ENCODE data around the gene DYTN.

DYTN gene

GRCh38 chr2:206670531-206671319, 47.5 kb downstream of the DYTN start:
- no peak overlapping the region for H3K4me2 ChIP-seq (ENCODE audit: low read length, poor library complexity, severe bottlenecking)
- no peak overlapping the region for H2BK120ac ChIP-seq (ENCODE audit: low read depth, low read length)
- no peaks in the 10 kb centered on the region for H3K36me3 ChIP-seq (ENCODE audit: control insufficient read depth in 1 of 2, insufficient read depth in 2 of 2, low read depth in 1 of 2, low read length in 2 of 2)
- H3K9ac ChIP-seq (ENCODE audit: low read length): no peak overlapping the region
- no peak overlapping the region for H3K18ac ChIP-seq (ENCODE audit: low read depth in 1 of 2, low read length in 2 of 2)
- H3K27me3 ChIP-seq (ENCODE audit: control insufficient read depth in 1 of 2, insufficient read depth in 1 of 2, low read length in 2 of 2): peaks cover 0 to 4% of the 10 kb centered on the region in 2 experiments
- H3K79me1 ChIP-seq (replicated peaks; ENCODE audit: low read length, poor library complexity, severe bottlenecking): no peaks in the 10 kb centered on the region
- no peak overlapping the region for H2BK5ac ChIP-seq (ENCODE audit: low read depth, low read length, poor library complexity, severe bottlenecking)
- no peak overlapping the region for H2BK12ac ChIP-seq (ENCODE audit: low read length in 2 of 2)
- no peaks in the 10 kb centered on the region for H3K4me1 ChIP-seq (ENCODE audit: control insufficient read depth, insufficient read depth, low read depth, low read length)
- no peak for DNase-seq
- no peak overlapping the region for H2BK15ac ChIP-seq (ENCODE audit: low read depth, poor library complexity, severe bottlenecking)
- H3K4ac ChIP-seq (ENCODE audit: low read depth in 1 of 2, low read length in 2 of 2): no peak overlapping the region
- no peak overlapping the region for H3K23ac ChIP-seq (ENCODE audit: low read length in 2 of 2)
- WGBS: 76% methylated on average over 6 of the region's 7 CpGs
- H4K8ac ChIP-seq (ENCODE audit: low read length): no peak overlapping the region
- no peak overlapping the region for H3K4me3 ChIP-seq (ENCODE audit: insufficient read depth in 1 of 2, low read depth in 1 of 2, low read length in 2 of 2)
- H3K9me3 ChIP-seq (ENCODE audit: control insufficient read depth, low read length): no peaks in the 10 kb centered on the region
- H2AK5ac ChIP-seq (ENCODE audit: low read length, severe bottlenecking): no peak overlapping the region
- H3K27ac ChIP-seq (ENCODE audit: low read length, poor library complexity, severe bottlenecking): no peak overlapping the region
- H3K14ac ChIP-seq (ENCODE audit: low read length in 2 of 2): no peak overlapping the region
- H4K91ac ChIP-seq (ENCODE audit: low read length): no peak overlapping the region
- H2AFZ ChIP-seq (ENCODE audit: low read depth, low read length): no peak overlapping the region

DNA sequence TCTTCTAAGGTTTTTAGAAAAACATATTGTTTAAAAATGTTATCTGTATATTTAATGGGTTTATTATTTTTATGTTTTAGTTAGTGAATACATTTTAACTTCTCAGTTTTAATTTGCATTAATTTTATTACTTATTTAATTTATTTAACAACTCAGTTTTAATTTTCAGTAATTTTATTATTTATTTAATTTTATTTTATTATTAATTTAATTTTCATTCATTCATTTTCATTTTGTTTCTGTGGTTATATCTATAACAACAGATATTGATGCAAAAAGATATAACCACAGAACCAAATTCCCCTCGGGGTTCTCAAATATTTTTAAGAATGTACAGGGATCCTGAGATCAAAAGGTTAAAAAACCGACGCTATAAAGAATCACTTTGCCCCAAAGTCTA, 52.9 kb downstream of the DYTN start:
- H2BK120ac ChIP-seq (ENCODE audit: low read depth, low read length): no peak overlapping the region
- no peak overlapping the region for H2BK15ac ChIP-seq (ENCODE audit: low read depth, poor library complexity, severe bottlenecking)
- no peaks in the 10 kb centered on the region for H3K4me1 ChIP-seq (ENCODE audit: control insufficient read depth, insufficient read depth, low read depth, low read length)
- H2AK5ac ChIP-seq (ENCODE audit: low read length, severe bottlenecking): no peak overlapping the region
- H3K4me3 ChIP-seq (ENCODE audit: insufficient read depth in 1 of 2, low read depth in 1 of 2, low read length in 2 of 2): no peak overlapping the region
- no peak overlapping the region for H2BK12ac ChIP-seq (ENCODE audit: low read length in 2 of 2)
- WGBS: 92% methylated on average over 2 of the region's 3 CpGs
- no peaks in the 10 kb centered on the region for H3K9me3 ChIP-seq (ENCODE audit: control insufficient read depth, low read length)
- H4K8ac ChIP-seq (ENCODE audit: low read length): no peak overlapping the region
- no peak overlapping the region for H3K4me2 ChIP-seq (ENCODE audit: low read length, poor library complexity, severe bottlenecking)
- H4K91ac ChIP-seq (ENCODE audit: low read length): no peak overlapping the region
- H3K27ac ChIP-seq (ENCODE audit: low read length, poor library complexity, severe bottlenecking): no peak overlapping the region
- no peak for DNase-seq
- no peak overlapping the region for H3K4ac ChIP-seq (ENCODE audit: low read depth in 1 of 2, low read length in 2 of 2)
- H3K18ac ChIP-seq (ENCODE audit: low read depth in 1 of 2, low read length in 2 of 2): no peak overlapping the region
- H2BK5ac ChIP-seq (ENCODE audit: low read depth, low read length, poor library complexity, severe bottlenecking): no peak overlapping the region
- no peak overlapping the region for H3K9ac ChIP-seq (ENCODE audit: low read length)
- no peak overlapping the region for H2AFZ ChIP-seq (ENCODE audit: low read depth, low read length)
- no peak overlapping the region for H3K14ac ChIP-seq (ENCODE audit: low read length in 2 of 2)
- H3K27me3 ChIP-seq (ENCODE audit: control insufficient read depth in 1 of 2, insufficient read depth in 1 of 2, low read length in 2 of 2): peaks cover 2 to 7% of the 10 kb centered on the region in 2 experiments
- H3K23ac ChIP-seq (ENCODE audit: low read length in 2 of 2): no peak overlapping the region
- H3K36me3 ChIP-seq (ENCODE audit: control insufficient read depth in 1 of 2, insufficient read depth in 2 of 2, low read depth in 1 of 2, low read length in 2 of 2): no peaks in the 10 kb centered on the region
- no peaks in the 10 kb centered on the region for H3K79me1 ChIP-seq (replicated peaks; ENCODE audit: low read length, poor library complexity, severe bottlenecking)

DNA sequence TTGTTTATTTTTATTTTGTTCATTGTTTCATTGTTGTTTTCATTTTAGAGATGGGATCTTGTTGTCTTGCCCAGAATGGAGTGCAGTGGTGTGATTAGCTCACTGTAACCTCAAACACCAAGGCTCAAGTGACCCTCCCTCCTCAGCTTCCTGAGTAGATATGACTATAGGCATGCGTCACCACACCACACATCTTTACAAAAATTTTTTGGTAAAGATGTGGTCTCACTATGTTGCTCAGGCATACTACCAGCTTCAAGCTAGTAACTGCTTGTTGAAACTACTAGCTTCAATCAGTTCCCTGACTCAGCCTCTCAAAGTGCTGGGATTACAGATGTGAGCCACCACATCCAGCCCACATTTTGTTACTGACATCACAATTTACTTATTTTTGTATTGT, 61.1 kb downstream of the DYTN start:
- H3K79me1 ChIP-seq (replicated peaks; ENCODE audit: low read length, poor library complexity, severe bottlenecking): no peaks in the 10 kb centered on the region
- H2AFZ ChIP-seq (ENCODE audit: low read depth, low read length): no peak overlapping the region
- H2BK120ac ChIP-seq (ENCODE audit: low read depth, low read length): no peak overlapping the region
- DNase-seq: no peak
- no peaks in the 10 kb centered on the region for H3K36me3 ChIP-seq (ENCODE audit: control insufficient read depth in 1 of 2, insufficient read depth in 2 of 2, low read depth in 1 of 2, low read length in 2 of 2)
- no peak overlapping the region for H3K14ac ChIP-seq (ENCODE audit: low read length in 2 of 2)
- no peaks in the 10 kb centered on the region for H3K4me1 ChIP-seq (ENCODE audit: control insufficient read depth, insufficient read depth, low read depth, low read length)
- H3K4me3 ChIP-seq (ENCODE audit: insufficient read depth in 1 of 2, low read depth in 1 of 2, low read length in 2 of 2): no peak overlapping the region
- peaks cover 8% of the 10 kb centered on the region for H3K9me3 ChIP-seq (ENCODE audit: control insufficient read depth, low read length)
- H3K18ac ChIP-seq (ENCODE audit: low read depth in 1 of 2, low read length in 2 of 2): no peak overlapping the region
- H3K4ac ChIP-seq (ENCODE audit: low read depth in 1 of 2, low read length in 2 of 2): no peak overlapping the region
- 95% methylated on average over 1 of the region's 1 CpG for WGBS
- H3K4me2 ChIP-seq (ENCODE audit: low read length, poor library complexity, severe bottlenecking): no peak overlapping the region
- no peak overlapping the region for H2AK5ac ChIP-seq (ENCODE audit: low read length, severe bottlenecking)
- no peak overlapping the region for H3K27ac ChIP-seq (ENCODE audit: low read length, poor library complexity, severe bottlenecking)
- H3K9ac ChIP-seq (ENCODE audit: low read length): no peak overlapping the region
- H2BK15ac ChIP-seq (ENCODE audit: low read depth, poor library complexity, severe bottlenecking): no peak overlapping the region
- no peak overlapping the region for H2BK5ac ChIP-seq (ENCODE audit: low read depth, low read length, poor library complexity, severe bottlenecking)
- H4K8ac ChIP-seq (ENCODE audit: low read length): no peak overlapping the region
- H3K27me3 ChIP-seq (ENCODE audit: control insufficient read depth in 1 of 2, insufficient read depth in 1 of 2, low read length in 2 of 2): no peaks in the 10 kb centered on the region
- no peak overlapping the region for H4K91ac ChIP-seq (ENCODE audit: low read length)
- H2BK12ac ChIP-seq (ENCODE audit: low read length in 2 of 2): no peak overlapping the region
- no peak overlapping the region for H3K23ac ChIP-seq (ENCODE audit: low read length in 2 of 2)

- Histone ChIP-seq H3K79me1 (replicated peaks; ENCODE audit: low read length, poor library complexity, severe bottlenecking) (no peaks in the 10 kb centered on the region), H3K9me3 (ENCODE audit: control insufficient read depth, low read length) (no peaks in the 10 kb centered on the region), H2BK5ac (ENCODE audit: low read depth, low read length, poor library complexity, severe bottlenecking) (no peak overlapping the region), H3K4me2 (ENCODE audit: low read length, poor library complexity, severe bottlenecking) (no peak overlapping the region), H3K23ac (ENCODE audit: low read length in 2 of 2) (no peak overlapping the region), H2AFZ (ENCODE audit: low read depth, low read length) (no peak overlapping the region), H3K18ac (ENCODE audit: low read depth in 1 of 2, low read length in 2 of 2) (no peak overlapping the region), H2AK5ac (ENCODE audit: low read length, severe bottlenecking) (no peak overlapping the region), H3K36me3 (ENCODE audit: control insufficient read depth in 1 of 2, insufficient read depth in 2 of 2, low read depth in 1 of 2, low read length in 2 of 2) (no peaks in the 10 kb centered on the region), H3K4ac (ENCODE audit: low read depth in 1 of 2, low read length in 2 of 2) (no peak overlapping the region), H2BK15ac (ENCODE audit: low read depth, poor library complexity, severe bottlenecking) (no peak overlapping the region), H2BK12ac (ENCODE audit: low read length in 2 of 2) (no peak overlapping the region), H4K8ac (ENCODE audit: low read length) (no peak overlapping the region), H3K4me3 (ENCODE audit: insufficient read depth in 1 of 2, low read depth in 1 of 2, low read length in 2 of 2) (no peak overlapping the region), H3K27ac (ENCODE audit: low read length, poor library complexity, severe bottlenecking) (no peak overlapping the region), H3K9ac (ENCODE audit: low read length) (no peak overlapping the region), H2BK120ac (ENCODE audit: low read depth, low read length) (no peak overlapping the region), H4K91ac (ENCODE audit: low read length) (no peak overlapping the region), H3K4me1 (ENCODE audit: control insufficient read depth, insufficient read depth, low read depth, low read length) (no peaks in the 10 kb centered on the region), H3K14ac (ENCODE audit: low read length in 2 of 2) (no peak overlapping the region), H3K27me3 (ENCODE audit: control insufficient read depth in 1 of 2, insufficient read depth in 1 of 2, low read length in 2 of 2) (no peaks in the 10 kb centered on the region)
- no CpG with 5 or more reads among the region's 1 CpG for WGBS
- DNase-seq: no peak
Measured at GRCh38 chr2:206647985-206648384, 70.2 kb downstream of the DYTN start.
